NOMO-1 (cell line): ENCODE results near the gene TIMM8A.
"Not testable (repeated sequence)": the region's sequence is repeated elsewhere in the genome, so short reads cannot be mapped to it uniquely, and the experiment has no call there.

Experiments used
- DNase-seq, 2 experiments: peaks; one replicate each; lab custom pipeline; 2025; ENCODE audit not compliant: unreplicated experiment in 2 of 2; lab: John Stamatoyannopoulos, UW

TIMM8A gene

GRCh38 chrX:101360390-101360789, 11.8 kb upstream of the TIMM8A start:
- no peak for DNase-seq

- no peak for DNase-seq
These were observed 11.4 kb upstream of the TIMM8A start for GRCh38 chrX:101359966-101360365.

- no peak for DNase-seq
These were observed 8.7 kb upstream of the TIMM8A start for GRCh38 chrX:101357166-101357795.

GRCh38 chrX:101349193-101349562, 636 bp upstream of the TIMM8A start:
- no peak for DNase-seq

- DNase-seq = no peak
These were observed 587 bp downstream of the TIMM8A start for GRCh38 chrX:101347859-101348451.

GRCh38 chrX:101337776-101338271, 10.7 kb downstream of the TIMM8A start:
- no peak for DNase-seq

GRCh38 chrX:101334310-101334709, 14.2 kb downstream of the TIMM8A start:
- not testable (repeated sequence) for DNase-seq

- DNase-seq = not testable (repeated sequence)
These were observed 21.9 kb downstream of the TIMM8A start for GRCh38 chrX:101326600-101326999.

- no peak for DNase-seq
These were observed 44.8 kb downstream of the TIMM8A start for GRCh38 chrX:101303790-101304189.
